GM23338 (cell line): Measurements from ENCODE around the gene MRPL48. TPM values are rescaled to one million over a fixed set of nuclear protein-coding genes. Genes with fewer than 3 reads are reported as not detected.
"Not testable (repeated sequence)": the region's sequence is repeated elsewhere in the genome, so short reads cannot be mapped to it uniquely, and the experiment has no call there.

Source experiments
- ATAC-seq: fragments of 200-7000 bp; cut with Tn5 transposase; 3 replicates; pipeline ENCODE4 v1.9.1; 2020
- DNase-seq: peaks from one replicate; pipeline ENCODE4 v3.0.0-alpha.2; 2015; ENCODE audit warnings: low spot score
- H2AFZ ChIP-seq: fragments of 200-600 bp; sonication (generic); 2 replicates; pipeline ENCODE4 v1.8.0; 2016; ENCODE audit warnings: antibody characterized with exemption, mild to moderate bottlenecking, moderate library complexity
- H3F3A ChIP-seq: fragments of 200-600 bp; sonication (generic); replicated peaks from 2 replicates; pipeline ENCODE4 v1.8.0; 2017; ENCODE audit warnings: antibody characterized with exemption, mixed run types, low read depth
- H3K27ac ChIP-seq: fragments of 200-600 bp; sonication (generic); 2 replicates; pipeline ENCODE4 v1.6.1; 2016; ENCODE audit warnings: low read depth
- H3K27me3 ChIP-seq: fragments of 200-600 bp; sonication (generic); 2 replicates; pipeline ENCODE4 v1.8.0; 2016; ENCODE audit warnings: mild to moderate bottlenecking, mixed run types, moderate library complexity; ENCODE audit not compliant: insufficient read depth
- H3K36me3 ChIP-seq: fragments of 200-600 bp; sonication (generic); 2 replicates; pipeline ENCODE4 v1.8.0; 2016; ENCODE audit warnings: mild to moderate bottlenecking; ENCODE audit not compliant: insufficient read depth
- H3K4me1 ChIP-seq: fragments of 200-600 bp; sonication (generic); 2 replicates; pipeline ENCODE4 v1.8.0; 2016; ENCODE audit warnings: mild to moderate bottlenecking, moderate library complexity; ENCODE audit not compliant: insufficient read depth
- H3K4me2 ChIP-seq: fragments of 200-600 bp; sonication (generic); 2 replicates; pipeline ENCODE4 v1.7.1; 2017; ENCODE audit warnings: mixed run types
- H3K4me3 ChIP-seq: fragments of 200-600 bp; sonication (generic); 2 replicates; pipeline ENCODE4 v1.6.1; 2016; ENCODE audit warnings: mixed run types
- H3K79me2 ChIP-seq: fragments of 200-600 bp; sonication (generic); replicated peaks from 2 replicates; pipeline ENCODE4 v1.8.0; 2017; ENCODE audit warnings: mild to moderate bottlenecking; ENCODE audit not compliant: insufficient read depth
- H3K9me2 ChIP-seq: fragments of 200-600 bp; sonication (generic); 2 replicates; pipeline ENCODE4 v1.8.0; 2017; ENCODE audit not compliant: insufficient read depth
- H4K20me1 ChIP-seq: fragments of 200-600 bp; sonication (generic); replicated peaks from 2 replicates; pipeline ENCODE4 v1.8.0; 2017; ENCODE audit warnings: mild to moderate bottlenecking; ENCODE audit not compliant: insufficient read depth
- H3K27ac Mint-ChIP-seq: 2 replicates; pipeline ENCODE4 v1.8.0; 2020; ENCODE audit warnings: inconsistent platforms, mild to moderate bottlenecking, moderate library complexity, mixed read lengths
- H3K27me3 Mint-ChIP-seq: 3 replicates; pipeline ENCODE4 v1.8.0; 2022; ENCODE audit warnings: low read depth, mild to moderate bottlenecking, moderate library complexity, mixed read lengths, inconsistent platforms; ENCODE audit not compliant: insufficient read depth, poor library complexity
- H3K36me3 Mint-ChIP-seq: 3 replicates; pipeline ENCODE4 v1.8.0; 2021; ENCODE audit warnings: low read depth, mild to moderate bottlenecking, inconsistent platforms, moderate library complexity, mixed read lengths
- H3K4me1 Mint-ChIP-seq: 3 replicates; pipeline ENCODE4 v1.8.0; 2020; ENCODE audit warnings: mild to moderate bottlenecking, inconsistent platforms, mixed read lengths
- H3K4me3 Mint-ChIP-seq: 3 replicates; pipeline ENCODE4 v1.8.0; 2021; ENCODE audit warnings: moderate library complexity, mild to moderate bottlenecking, inconsistent platforms, mixed read lengths
- H3K9me3 Mint-ChIP-seq: 3 replicates; pipeline ENCODE4 v1.8.0; 2020; ENCODE audit warnings: moderate library complexity, mild to moderate bottlenecking, inconsistent platforms, mixed read lengths
- EZH2 ChIP-seq: fragments of 200-600 bp; sonication (generic); IDR thresholded peaks from one replicate; pipeline ENCODE4 v1.8.0; 2017; ENCODE audit warnings: antibody characterized with exemption, mild to moderate bottlenecking, low read depth; ENCODE audit not compliant: unreplicated experiment
- JUNB ChIP-seq: IDR thresholded peaks from one replicate; pipeline ENCODE4 v1.6.1; 2016; ENCODE audit warnings: antibody characterized with exemption; ENCODE audit not compliant: unreplicated experiment
- NANOG ChIP-seq: IDR thresholded peaks from 2 replicates; pipeline ENCODE4 v1.6.1; 2016; ENCODE audit warnings: antibody characterized with exemption, borderline replicate concordance
- REST ChIP-seq: IDR thresholded peaks from one replicate; pipeline ENCODE4 v1.6.1; 2018; ENCODE audit warnings: antibody characterized with exemption; ENCODE audit not compliant: unreplicated experiment
- ZNF114 ChIP-seq: fragments of 250-450 bp; sonication (Bioruptor Pico); IDR thresholded peaks from 2 replicates; pipeline ENCODE4 v1.5.0; 2020; ENCODE audit warnings: mild to moderate bottlenecking, moderate library complexity
- ZNF462 ChIP-seq: fragments of 250-450 bp; sonication (Bioruptor Pico); IDR thresholded peaks from 2 replicates; pipeline ENCODE4 v1.5.0; 2020; ENCODE audit warnings: mild to moderate bottlenecking, moderate library complexity
- polyA plus RNA-seq: library from polyadenylated mRNA; unstranded; fragments of >200 nt; fragmentation: Nextera tagmentation; extraction: Ambion mirVana; gene quantifications from 2 replicates; pipeline ENCODE4 v1.2.1, GENCODE V29; 2016
- total RNA-seq: library from RNA; depleted of rRNA; stranded (reverse); fragments of >200 nt; shearing (Covaris generic); gene quantifications from 2 replicates; pipeline ENCODE4 v1.2.3, GENCODE V29; 2014

MRPL48 gene
- total and polyA plus RNA-seq, 2 experiments from 2014 or later: 24.1 to 103 TPM

DNA sequence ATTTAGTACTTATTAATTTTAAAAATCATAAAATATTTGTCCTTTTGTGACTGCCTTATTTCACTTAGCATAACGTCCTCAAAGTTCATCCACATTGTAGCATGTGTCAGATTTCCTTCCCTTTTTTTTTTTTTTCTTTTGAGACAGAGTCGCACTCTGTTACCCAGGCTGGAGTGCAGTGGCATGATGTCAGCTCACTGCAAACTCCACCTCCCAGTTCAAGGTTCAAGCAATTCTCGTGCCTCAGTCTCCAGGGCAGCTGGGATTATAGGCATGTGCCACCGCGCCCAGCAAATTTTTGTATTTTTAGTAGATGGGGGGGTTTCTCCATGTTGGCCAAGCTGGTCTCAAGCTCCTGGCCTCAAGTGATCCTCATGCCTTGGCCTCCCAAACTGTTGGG lies 37.4 kb upstream of the MRPL48 start:
- Histone ChIP-seq H3K9me2 (no peaks in the 10 kb centered on the region), H4K20me1 (peaks cover 64% of the 10 kb centered on the region), H3K27me3 (no peaks in the 10 kb centered on the region), H2AFZ (no peak overlapping the region), H3K79me2 (peaks cover 100% of the 10 kb centered on the region), H3K4me3 (no peak overlapping the region), H3F3A (no peaks in the 10 kb centered on the region), H3K36me3 (no peaks in the 10 kb centered on the region), H3K27ac (0 out of 2 replicates have a peak overlapping the region, but pooled peaks have one; percentile 52), H3K4me2 (no peak overlapping the region), H3K4me1 (peaks cover 7% of the 10 kb centered on the region)
- DNase-seq (no peak), ATAC-seq (no peak)
- Mint-ChIP-seq H3K27me3 (peaks cover 3% of the 10 kb centered on the region), H3K36me3 (peaks cover 2% of the 10 kb centered on the region; the same call in 1 of the 3 replicates), H3K9me3 (no peaks in the 10 kb centered on the region), H3K4me1 (peaks cover 7% of the 10 kb centered on the region; the same call in 1 of the 3 replicates), H3K4me3 (no peak overlapping the region), H3K27ac (no peak overlapping the region)
- TF ChIP-seq EZH2 (no peak), REST (no peak), NANOG (no peak), ZNF114 (CRISPR knock-in tag) (no peak)

- H3K4me1 Mint-ChIP-seq, H3K4me3 Mint-ChIP-seq, DNase-seq, H3K27me3 Mint-ChIP-seq, H3F3A ChIP-seq, H3K36me3 Mint-ChIP-seq, ATAC-seq, H3K4me2 ChIP-seq, H2AFZ ChIP-seq, H3K27ac Mint-ChIP-seq, H3K4me3 ChIP-seq, H3K27me3 ChIP-seq, H3K36me3 ChIP-seq, H3K9me2 ChIP-seq, H3K9me3 Mint-ChIP-seq, H3K27ac ChIP-seq, H3K4me1 ChIP-seq: not testable (repeated sequence)
- H4K20me1 ChIP-seq: peaks cover 62% of the 10 kb centered on the region
- H3K79me2 ChIP-seq: peaks cover 100% of the 10 kb centered on the region
Observed at GRCh38 chr11:73750862-73751261, 36.8 kb upstream of the MRPL48 start.

DNA sequence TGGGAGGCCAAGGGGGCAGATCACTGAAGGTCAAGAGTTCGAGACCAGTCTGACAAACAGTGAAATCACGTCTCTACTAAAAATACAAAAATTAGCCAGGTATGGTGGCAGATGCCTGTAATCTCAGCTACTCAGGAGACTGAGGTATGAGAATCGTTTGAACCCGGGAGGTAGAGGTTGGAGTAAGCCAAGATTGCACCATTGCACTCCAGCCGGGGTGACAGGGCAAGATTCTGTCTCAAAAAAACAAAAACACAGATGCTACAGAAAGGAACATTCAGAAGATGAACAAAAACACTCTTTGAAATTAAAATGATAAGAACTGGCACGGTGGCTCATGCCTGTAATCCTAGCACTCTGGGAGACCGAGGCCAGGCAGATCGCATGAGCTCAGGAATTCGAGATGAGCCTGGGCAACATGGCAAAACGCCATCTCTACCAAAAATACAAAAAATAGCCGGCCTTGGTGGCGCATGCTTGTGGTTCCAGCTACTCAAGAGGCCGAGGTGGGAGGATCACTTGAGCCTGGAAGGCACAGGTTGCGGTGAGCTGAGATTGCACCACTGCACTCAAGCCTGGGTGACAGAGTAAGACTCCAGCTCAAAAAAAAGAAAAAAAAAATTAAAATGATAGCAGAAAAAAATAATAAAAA lies 35.3 kb upstream of the MRPL48 start:
- H3K9me3 Mint-ChIP-seq: no peaks in the 10 kb centered on the region
- no peak for ATAC-seq
- Histone ChIP-seq H3K9me2 (no peaks in the 10 kb centered on the region), H2AFZ (no peak overlapping the region), H3K36me3 (no peaks in the 10 kb centered on the region), H3K4me3 (no peak overlapping the region), H3K27me3 (no peaks in the 10 kb centered on the region), H3K4me2 (no peak overlapping the region), H3F3A (no peaks in the 10 kb centered on the region), H4K20me1 (peaks cover 58% of the 10 kb centered on the region), H3K27ac (0 out of 2 replicates have a peak overlapping the region, but pooled peaks have one; percentile 75), H3K79me2 (peaks cover 99% of the 10 kb centered on the region), H3K4me1 (peaks cover 8% of the 10 kb centered on the region)
- peaks cover 6% of the 10 kb centered on the region for H3K27me3 Mint-ChIP-seq
- H3K36me3 Mint-ChIP-seq: peaks cover 2% of the 10 kb centered on the region; the same call in 1 of the 3 replicates
- no peak overlapping the region; the same call in 2 of the 3 replicates for H3K4me3 Mint-ChIP-seq
- DNase-seq: no peak
- H3K4me1 Mint-ChIP-seq: peaks cover 7% of the 10 kb centered on the region; the same call in 2 of the 3 replicates
- H3K27ac Mint-ChIP-seq: no peak overlapping the region
- TF ChIP-seq ZNF462 (CRISPR knock-in tag) (no peak), JUNB (no peak)
